HG03378 (cell line): ENCODE measurements around the gene SPATA2.
"Not testable (repeated sequence)": the region's sequence is repeated elsewhere in the genome, so short reads cannot be mapped to it uniquely, and the experiment has no call there.

Experiments used
- ATAC-seq: cut with Tn5 transposase; IDR thresholded peaks from one replicate; pipeline ENCODE4 v1.9.1; 2021; ENCODE audit warnings: mild to moderate bottlenecking, moderate library complexity; ENCODE audit not compliant: unreplicated experiment

SPATA2 gene

GRCh38 chr20:49904440-49905214 is 10.7 kb downstream of the SPATA2 start:
- no peak for ATAC-seq

GRCh38 chr20:49901588-49901987 is 13.7 kb downstream of the SPATA2 start:
- ATAC-seq, result no peak

- ATAC-seq, result no peak
Measured at GRCh38 chr20:49899541-49900383, 15.6 kb downstream of the SPATA2 start.

- no peak for ATAC-seq
Measured at GRCh38 chr20:49896204-49896603, 19.1 kb downstream of the SPATA2 start.

- ATAC-seq, result not testable (repeated sequence)
Measured at GRCh38 chr20:49895474-49896093, 19.7 kb downstream of the SPATA2 start.

GRCh38 chr20:49894073-49894470 is 21.3 kb downstream of the SPATA2 start:
- ATAC-seq, result no peak

- ATAC-seq, result no peak
Measured at GRCh38 chr20:49893242-49894072, 21.9 kb downstream of the SPATA2 start.

- no peak for ATAC-seq
Measured at GRCh38 chr20:49892817-49893216, 22.5 kb downstream of the SPATA2 start.

GRCh38 chr20:49892260-49892659 is 23.1 kb downstream of the SPATA2 start:
- ATAC-seq, result no peak

GRCh38 chr20:49891476-49892110 is 23.7 kb downstream of the SPATA2 start:
- no peak for ATAC-seq

GRCh38 chr20:49890471-49891361 is 24.6 kb downstream of the SPATA2 start:
- ATAC-seq, result no peak

GRCh38 chr20:49889935-49890333 is 25.4 kb downstream of the SPATA2 start:
- ATAC-seq, result no peak

- no peak for ATAC-seq
Measured at GRCh38 chr20:49889001-49889934, 26.1 kb downstream of the SPATA2 start.

- ATAC-seq, result no peak
Measured at GRCh38 chr20:49888212-49889000, 26.9 kb downstream of the SPATA2 start.

- no peak for ATAC-seq
Measured at GRCh38 chr20:49887251-49888211, 27.8 kb downstream of the SPATA2 start.

- no peak for ATAC-seq
Measured at GRCh38 chr20:49886571-49887213, 28.6 kb downstream of the SPATA2 start.
